H1 (cell line): ENCODE data around the gene VMP1. TPM values are rescaled to one million over a fixed set of nuclear protein-coding genes. Genes with fewer than 3 reads are reported as not detected.

ENCODE experiments used
- CTCF ChIA-PET: fragments of 300-600 bp; sonication (Branson Sonifier 250); formaldehyde crosslinking; loops from one replicate; lab custom pipeline; 2021; ENCODE audit not compliant: partially characterized antibody; lab: Charles Lee
- POLR2A ChIA-PET: fragments of 300-600 bp; sonication (Branson Sonifier 250); formaldehyde crosslinking; loops from one replicate; lab custom pipeline; 2021; ENCODE audit warnings: inconsistent platforms; ENCODE audit not compliant: partially characterized antibody; lab: Charles Lee
- DNase-seq, 2 experiments: peaks; one replicate each; pipeline versions ENCODE4 v3.0.0 to v3.0.0-alpha.2; 2010 to 2022; ENCODE audit warnings: low spot score in 2 of 2, low read depth in 1 of 2, mixed read lengths in 1 of 2
- FAIRE-seq: peaks from 2 replicates; lab custom pipeline; 2011; peaks lifted over from hg19 to GRCh38; lab: Jason Lieb, UNC
- H2AFZ ChIP-seq: 2 replicates; pipeline ENCODE4 v1.8.1; 2012; ENCODE audit warnings: low read length, inconsistent platforms
- H2AK5ac ChIP-seq: 2 replicates; pipeline ENCODE4 v1.6.1; 2013; ENCODE audit warnings: low read depth, low read length
- H2BK120ac ChIP-seq: replicated peaks from 2 replicates; pipeline ENCODE3; 2013; ENCODE audit warnings: low read depth, low read length, inconsistent platforms
- H2BK12ac ChIP-seq: 2 replicates; pipeline ENCODE4 v1.6.1; 2013; ENCODE audit warnings: low read depth, low read length
- H2BK15ac ChIP-seq: 2 replicates; pipeline ENCODE4 v1.6.1; 2013; ENCODE audit warnings: low read length
- H2BK20ac ChIP-seq: 2 replicates; pipeline ENCODE4 v1.6.1; 2013; ENCODE audit warnings: low read length
- H2BK5ac ChIP-seq: 2 replicates; pipeline ENCODE4 v1.6.1; 2013; ENCODE audit warnings: low read depth, low read length
- H3K14ac ChIP-seq: 2 replicates; pipeline ENCODE4 v1.6.1; 2013; ENCODE audit warnings: inconsistent platforms; ENCODE audit not compliant: insufficient read length
- H3K18ac ChIP-seq: 2 replicates; pipeline ENCODE4 v1.6.1; 2013; ENCODE audit warnings: low read length; ENCODE audit errors: extremely low read depth
- H3K23ac ChIP-seq: 2 replicates; pipeline ENCODE4 v1.6.1; 2013; ENCODE audit warnings: inconsistent platforms; ENCODE audit not compliant: insufficient read length
- H3K23me2 ChIP-seq: 2 replicates; pipeline ENCODE4 v1.6.1; 2013; ENCODE audit warnings: low read depth, low read length
- H3K27ac ChIP-seq: 2 replicates; pipeline ENCODE4 v1.6.1; 2011; ENCODE audit warnings: low read depth, low read length, inconsistent platforms
- H3K27me3 ChIP-seq, 4 experiments: replicated peaks in 1 of 4; 1 replicate in 1 of 4; 2 replicates in 3 of 4; pipeline versions ENCODE4 v1.6.1 to v1.8.1; 2011 to 2013; ENCODE audit warnings: low read length in 3 of 4, mild to moderate bottlenecking in 3 of 4, inconsistent platforms in 2 of 4, mixed read lengths in 2 of 4, moderate library complexity in 1 of 4; ENCODE audit not compliant: control insufficient read depth in 3 of 4, insufficient read depth in 3 of 4; ENCODE audit errors: extremely low read depth in 1 of 4
- H3K36me3 ChIP-seq, 4 experiments: 2 replicates each; pipeline versions ENCODE4 v1.6.1 to v1.8.1; 2011 to 2013; ENCODE audit warnings: mild to moderate bottlenecking in 4 of 4, low read length in 3 of 4, moderate library complexity in 2 of 4, control low read depth in 1 of 4, inconsistent platforms in 1 of 4; ENCODE audit not compliant: insufficient read depth in 4 of 4, control insufficient read depth in 2 of 4
- H3K4ac ChIP-seq: replicated peaks from 2 replicates; pipeline ENCODE3; 2013; ENCODE audit warnings: low read length, low read depth, mixed read lengths, inconsistent platforms; ENCODE audit not compliant: insufficient read length
- H3K4me1 ChIP-seq, 4 experiments: replicated peaks in 1 of 4; 1 replicate in 1 of 4; 2 replicates in 3 of 4; pipeline versions ENCODE4 v1.6.1 to v1.8.1; 2011 to 2013; ENCODE audit warnings: low read length in 3 of 4, inconsistent platforms in 2 of 4, mixed read lengths in 1 of 4; ENCODE audit not compliant: insufficient read depth in 4 of 4, control insufficient read depth in 3 of 4
- H3K4me2 ChIP-seq, 2 experiments: 2 replicates each; pipeline versions ENCODE4 v1.6.1 to v1.8.1; 2011 to 2013; ENCODE audit warnings: low read depth in 2 of 2, low read length in 2 of 2, control low read depth in 1 of 2, inconsistent platforms in 1 of 2, mild to moderate bottlenecking in 1 of 2; ENCODE audit not compliant: insufficient read depth in 1 of 2
- H3K4me3 ChIP-seq, 4 experiments: fragments of 200-600, 300-600 bp in 1 of 4; sonication (generic), shearing (Covaris generic), sonication (Bioruptor Twin) in 1 of 4; 2 replicates each; pipeline versions ENCODE4 v1.5.1 to v1.8.1; 2011 to 2016; ENCODE audit warnings: low read length in 4 of 4, low read depth in 3 of 4, control low read depth in 2 of 4, inconsistent platforms in 2 of 4, mild to moderate bottlenecking in 2 of 4, mixed read lengths in 1 of 4, moderate library complexity in 1 of 4; ENCODE audit not compliant: insufficient read depth in 2 of 4; ENCODE audit errors: extremely low read depth in 1 of 4
- H3K56ac ChIP-seq: replicated peaks from 2 replicates; pipeline ENCODE3; 2013; ENCODE audit warnings: low read depth, mild to moderate bottlenecking, mixed read lengths, low read length, inconsistent platforms; ENCODE audit not compliant: insufficient read length
- H3K79me1 ChIP-seq: 2 replicates; pipeline ENCODE4 v1.6.1; 2013; ENCODE audit warnings: low read depth, low read length, control low read depth
- H3K79me2 ChIP-seq, 2 experiments: 2 replicates each; pipeline versions ENCODE4 v1.6.1 to v1.8.1; 2012 to 2013; ENCODE audit warnings: low read length in 2 of 2, mild to moderate bottlenecking in 2 of 2, inconsistent platforms in 1 of 2; ENCODE audit not compliant: insufficient read depth in 2 of 2, control insufficient read depth in 1 of 2
- H3K9ac ChIP-seq, 4 experiments: replicated peaks in 1 of 4; 1 replicate in 1 of 4; 2 replicates in 3 of 4; pipeline versions ENCODE4 v1.6.1 to v1.8.1; 2011 to 2013; ENCODE audit warnings: low read depth in 3 of 4, low read length in 3 of 4, control low read depth in 2 of 4, mild to moderate bottlenecking in 2 of 4, moderate library complexity in 2 of 4, inconsistent platforms in 1 of 4; ENCODE audit errors: extremely low read depth in 1 of 4
- H3K9me3 ChIP-seq, 2 experiments: 2 replicates each; pipeline versions ENCODE4 v1.6.1 to v1.8.1; 2012 to 2013; ENCODE audit warnings: mild to moderate bottlenecking in 2 of 2, moderate library complexity in 2 of 2, control low read depth in 1 of 2, inconsistent platforms in 1 of 2, low read depth in 1 of 2, low read length in 1 of 2, mixed read lengths in 1 of 2; ENCODE audit not compliant: insufficient read depth in 2 of 2
- H4K20me1 ChIP-seq, 2 experiments: replicated peaks in 1 of 2; 2 replicates each; pipeline versions ENCODE3 to v1.8.1; 2011 to 2013; ENCODE audit warnings: inconsistent platforms in 2 of 2, low read length in 2 of 2, mild to moderate bottlenecking in 1 of 2; ENCODE audit not compliant: insufficient read depth in 2 of 2, control insufficient read depth in 1 of 2
- H4K5ac ChIP-seq: 2 replicates; pipeline ENCODE4 v1.6.1; 2013; ENCODE audit warnings: low read length, low read depth, mixed read lengths, inconsistent platforms; ENCODE audit not compliant: insufficient read length
- H4K8ac ChIP-seq: 2 replicates; pipeline ENCODE4 v1.8.0; 2013; ENCODE audit warnings: mild to moderate bottlenecking, moderate library complexity, low read length, inconsistent platforms; ENCODE audit not compliant: insufficient read depth; ENCODE audit errors: extremely low read depth
- H4K91ac ChIP-seq: replicated peaks from 2 replicates; pipeline ENCODE3; 2013; ENCODE audit warnings: low read length, mixed read lengths, inconsistent platforms; ENCODE audit not compliant: insufficient read length
- POU5F1 ChIP-seq: IDR thresholded peaks from 2 replicates; pipeline ENCODE4 v1.6.1; 2011; ENCODE audit warnings: low read depth, mild to moderate bottlenecking, low read length, moderate library complexity
- TEAD4 ChIP-seq: IDR thresholded peaks from 2 replicates; pipeline ENCODE4 v1.6.1; 2012; ENCODE audit warnings: low read depth, low read length, inconsistent platforms, mixed read lengths
- WGBS, 2 experiments: shearing (Covaris generic) in 1 of 2; methylation state at CpG; one replicate each; pipeline versions ENCODE4 v1.1.6 to v1.1.7; 2013 to 2015; ENCODE audit warnings: low lambda C conversion rate in 2 of 2, mixed read lengths in 2 of 2, inconsistent platforms in 1 of 2, low coverage in 1 of 2, missing lambda C conversion rate in 1 of 2; ENCODE audit not compliant: insufficient replicate concordance in 2 of 2, insufficient coverage in 1 of 2, insufficient read length in 1 of 2; ENCODE audit errors: extremely low coverage in 1 of 2, missing lambda C conversion rate in 1 of 2; 5-methylcytosine and 5-hydroxymethylcytosine counted together
- polyA plus RNA-seq, 7 experiments: library from polyadenylated mRNA; depleted of rRNA in 3 of 7; stranded (reverse) in 5 of 7; unstranded in 2 of 7; fragments of >200 nt in 5 of 7; fragments of 200-250 nt in 2 of 7; gene quantifications; 1 replicate in 5 of 7; 2 replicates in 1 of 7; 4 replicates in 1 of 7; pipeline versions ENCODE4 v1.2.1 to v1.2.3, GENCODE V29; 2011 to 2013; ENCODE audit warnings: missing spikeins in 2 of 7, mixed read lengths in 2 of 7
- total RNA-seq: library from RNA; stranded (reverse); fragmentation: NEBNext Ultra II Directional; extraction: Animal tissue kit (Norgen Biotek cat#: 25700); gene quantifications from 2 replicates; pipeline ENCODE4 v1.2.1, GENCODE V29; 2021
- TF ChIP-seq, protein P1 (sequence below), 3 experiments: IDR thresholded peaks; 1 replicate in 2 of 3; 2 replicates in 1 of 3; pipeline versions ENCODE4 v1.5.1 to v1.6.1; 2011; ENCODE audit warnings: low read length in 3 of 3, mild to moderate bottlenecking in 3 of 3, inconsistent platforms in 2 of 3, low read depth in 1 of 3, moderate library complexity in 1 of 3; ENCODE audit not compliant: insufficient read depth in 1 of 3; ENCODE audit errors: control extremely low read depth in 1 of 3

VMP1 gene
- total and polyA plus RNA-seq, 2 of the 8 experiments (the other 6 are each of a cell fraction or from before 2014, with no cell fraction given), result 45.0 to 92.7 TPM

DNA sequence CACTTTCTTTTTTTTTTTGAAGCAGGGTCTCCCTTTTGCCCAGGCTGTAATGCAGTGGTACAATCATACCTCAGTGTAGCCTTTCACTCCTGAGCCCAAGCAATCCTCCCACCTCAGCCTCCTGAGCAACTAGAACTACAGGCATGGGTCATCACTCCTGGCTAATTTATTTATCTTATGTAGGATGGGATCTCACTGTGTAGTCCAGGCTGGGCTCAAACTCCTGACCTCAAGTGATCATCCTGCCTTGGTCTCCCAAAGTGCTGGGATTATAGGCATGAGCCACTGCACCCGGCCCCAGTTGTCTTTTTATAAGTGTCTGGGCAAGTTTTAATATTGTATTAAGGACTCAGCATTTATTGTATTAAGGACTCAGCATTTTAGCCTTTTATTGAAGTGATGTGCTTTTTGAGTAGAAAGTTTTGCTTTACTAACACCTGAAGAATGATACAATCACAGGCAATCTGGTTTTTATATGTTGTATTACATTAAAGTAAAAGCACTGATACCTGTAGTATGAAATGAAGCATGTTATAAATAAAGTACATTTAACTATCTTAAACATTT is 22.9 kb downstream of the VMP1 start:
- Histone ChIP-seq H4K8ac (no peak overlapping the region), H3K14ac (no peak overlapping the region), H3K9ac (no peak overlapping the region), H2BK20ac (no peak overlapping the region), H3K23ac (no peak overlapping the region), H3K79me2 (peaks cover 0 to 6% of the 10 kb centered on the region in 2 experiments; a peak in 1 of 4 replicates), H3K18ac (no peak overlapping the region), H2BK12ac (no peak overlapping the region), H2BK120ac (no peak overlapping the region), H4K20me1 (peaks cover 0 to 2% of the 10 kb centered on the region in 2 experiments), H3K27me3 (no peaks in the 10 kb centered on the region), H3K56ac (no peak overlapping the region), H3K4me2 (no peak overlapping the region), H4K91ac (no peak overlapping the region), H3K36me3 (no peaks in the 10 kb centered on the region), H2BK15ac (no peak overlapping the region), H2AK5ac (no peak overlapping the region), H3K4ac (no peak overlapping the region), H2BK5ac (no peak overlapping the region), H3K27ac (no peak overlapping the region), H3K79me1 (no peaks in the 10 kb centered on the region; the same call in 1 of the 2 replicates), H3K4me1 (no peaks in the 10 kb centered on the region), H2AFZ (no peak overlapping the region), H3K9me3 (no peaks in the 10 kb centered on the region), H3K4me3 (no peak overlapping the region), H4K5ac (no peak overlapping the region), H3K23me2 (no peaks in the 10 kb centered on the region)
- TF ChIP-seq POU5F1, result no peak
- TF ChIP-seq, protein P1, sequence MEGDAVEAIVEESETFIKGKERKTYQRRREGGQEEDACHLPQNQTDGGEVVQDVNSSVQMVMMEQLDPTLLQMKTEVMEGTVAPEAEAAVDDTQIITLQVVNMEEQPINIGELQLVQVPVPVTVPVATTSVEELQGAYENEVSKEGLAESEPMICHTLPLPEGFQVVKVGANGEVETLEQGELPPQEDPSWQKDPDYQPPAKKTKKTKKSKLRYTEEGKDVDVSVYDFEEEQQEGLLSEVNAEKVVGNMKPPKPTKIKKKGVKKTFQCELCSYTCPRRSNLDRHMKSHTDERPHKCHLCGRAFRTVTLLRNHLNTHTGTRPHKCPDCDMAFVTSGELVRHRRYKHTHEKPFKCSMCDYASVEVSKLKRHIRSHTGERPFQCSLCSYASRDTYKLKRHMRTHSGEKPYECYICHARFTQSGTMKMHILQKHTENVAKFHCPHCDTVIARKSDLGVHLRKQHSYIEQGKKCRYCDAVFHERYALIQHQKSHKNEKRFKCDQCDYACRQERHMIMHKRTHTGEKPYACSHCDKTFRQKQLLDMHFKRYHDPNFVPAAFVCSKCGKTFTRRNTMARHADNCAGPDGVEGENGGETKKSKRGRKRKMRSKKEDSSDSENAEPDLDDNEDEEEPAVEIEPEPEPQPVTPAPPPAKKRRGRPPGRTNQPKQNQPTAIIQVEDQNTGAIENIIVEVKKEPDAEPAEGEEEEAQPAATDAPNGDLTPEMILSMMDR (IDR thresholded peaks at IDR 0.05; ENCODE audit: control extremely low read depth in 1 of 3, insufficient read depth in 1 of 3, low read depth in 1 of 3, low read length in 3 of 3), result no peak
- no peak for TF ChIP-seq TEAD4
- WGBS, 2 experiments, result 93% methylated on average over 1 of the region's 1 CpG; no CpG with 5 or more reads in 1 of the 2 experiments
- FAIRE-seq (no peak), DNase-seq (no peak)
- CTCF ChIA-PET, result no interaction called here
- POLR2A ChIA-PET, result no interaction called here
